ENCODE data around the gene LONRF3. TPM values are rescaled to one million over a fixed set of nuclear protein-coding genes. Genes with fewer than 3 reads are reported as not detected.

Gene LONRF3
- total RNA-seq, 4 donors from 2014 or later = 15.7 to 73.3 (median 42.3) TPM

- intact Hi-C loops (cut with DNase I; ENCODE audit: low total_unique reads) (loop anchor here (5.0 kb wide), 1 partner anchor 200 kb away; no protein-coding TSS in a partner anchor), in situ Hi-C loops (cut with MboI; ENCODE audit: low sequenced_read_pairs in 4 of 4) (no loop called here)
- no peaks in the 10 kb centered on the region for H3K4me1 ChIP-seq
- H3K27me3 ChIP-seq = no peaks in the 10 kb centered on the region
- no peak for TF ChIP-seq POLR2A (IDR thresholded peaks at IDR 0.05)
- no peak for TF ChIP-seq CTCF (IDR thresholded peaks at IDR 0.05 in 4 of 5, conservative IDR thresholded peaks at IDR 0.05 in 1 of 5)
- H3K4me3 ChIP-seq = no peak overlapping the region
- no peak overlapping the region for H3K27ac ChIP-seq
- DNase-seq = no peak
- H3K9me3 ChIP-seq = no peaks in the 10 kb centered on the region
- ATAC-seq = no peak
- H3K36me3 ChIP-seq = no peaks in the 10 kb centered on the region
Measured at GRCh38 chrX:119042040-119042439, 67.6 kb downstream of the LONRF3 start.

GRCh38 chrX:119042996-119043395, 68.6 kb downstream of the LONRF3 start:
- no peaks in the 10 kb centered on the region for H3K27me3 ChIP-seq
- H3K4me3 ChIP-seq = no peak overlapping the region
- DNase-seq (no peak), ATAC-seq (no peak)
- TF ChIP-seq CTCF (IDR thresholded peaks at IDR 0.05 in 4 of 5, conservative IDR thresholded peaks at IDR 0.05 in 1 of 5) (no peak), POLR2A (IDR thresholded peaks at IDR 0.05) (no peak)
- intact Hi-C loops (cut with DNase I; ENCODE audit: low total_unique reads) = loop anchor here (5.0 kb wide), 1 partner anchor 199 kb away; no protein-coding TSS in a partner anchor
- no peaks in the 10 kb centered on the region for H3K9me3 ChIP-seq
- H3K36me3 ChIP-seq = no peaks in the 10 kb centered on the region
- H3K27ac ChIP-seq = no peak overlapping the region
- H3K4me1 ChIP-seq = no peaks in the 10 kb centered on the region
- in situ Hi-C loops (cut with MboI; ENCODE audit: low sequenced_read_pairs in 4 of 4) = no loop called here

GRCh38 chrX:119045884-119046283, 71.5 kb downstream of the LONRF3 start:
- no peak overlapping the region for H3K27ac ChIP-seq
- no peaks in the 10 kb centered on the region for H3K4me1 ChIP-seq
- H3K4me3 ChIP-seq = no peak overlapping the region
- in situ Hi-C loops (cut with MboI; ENCODE audit: low sequenced_read_pairs in 4 of 4) = no loop called here
- DNase-seq (no peak), ATAC-seq (no peak)
- no peaks in the 10 kb centered on the region for H3K36me3 ChIP-seq
- H3K9me3 ChIP-seq = no peaks in the 10 kb centered on the region
- TF ChIP-seq CTCF (IDR thresholded peaks at IDR 0.05 in 4 of 5, conservative IDR thresholded peaks at IDR 0.05 in 1 of 5) = no peak
- TF ChIP-seq POLR2A (IDR thresholded peaks at IDR 0.05) = no peak
- no peaks in the 10 kb centered on the region for H3K27me3 ChIP-seq
- intact Hi-C loops (cut with DNase I; ENCODE audit: low total_unique reads) = no loop called here

GRCh38 chrX:119055687-119056086, 81.3 kb downstream of the LONRF3 start:
- Histone ChIP-seq H3K4me3 (no peak overlapping the region), H3K4me1 (no peaks in the 10 kb centered on the region), H3K9me3 (no peaks in the 10 kb centered on the region), H3K27ac (no peak overlapping the region), H3K36me3 (no peaks in the 10 kb centered on the region), H3K27me3 (no peaks in the 10 kb centered on the region)
- DNase-seq = no peak
- no peak for ATAC-seq
- intact Hi-C loops (cut with DNase I; ENCODE audit: low total_unique reads) (no loop called here), in situ Hi-C loops (cut with MboI; ENCODE audit: low sequenced_read_pairs in 4 of 4) (loop anchor here in 1 of 4 donors (25.0 kb wide), 1 partner anchor 418 kb away; no protein-coding TSS in a partner anchor)
- TF ChIP-seq CTCF (IDR thresholded peaks at IDR 0.05 in 4 of 5, conservative IDR thresholded peaks at IDR 0.05 in 1 of 5) (no peak), POLR2A (IDR thresholded peaks at IDR 0.05) (no peak)
